Thyroid gland (tissue), 4 donors: ENCODE measurements around the gene BSPRY. TPM values are rescaled to one million over a fixed set of nuclear protein-coding genes. Genes with fewer than 3 reads are reported as not detected.
A peak's percentile ranks its signal among the peaks of the same experiment; 100 is the strongest.

Experiments used
- DNase-seq, 2 donors: peaks; one replicate each; pipeline ENCODE4 v3.0.0-alpha.2; 2019
- H3K27ac ChIP-seq, 3 donors: fragments of 200-600 bp; sonication (generic); 1 replicate in 2 of 3; 2 replicates in 1 of 3; pipeline ENCODE4 v1.5.1; 2016 to 2019; ENCODE audit warnings: mild to moderate bottlenecking in 1 of 3, moderate library complexity in 1 of 3
- H3K27me3 ChIP-seq: fragments of 200-600 bp; sonication (generic); one replicate; pipeline ENCODE4 v1.5.1; 2019
- H3K36me3 ChIP-seq, 2 donors: fragments of 200-600 bp; sonication (generic); one replicate each; pipeline ENCODE4 v1.5.1; 2016 to 2019
- H3K4me1 ChIP-seq, 2 donors: fragments of 200-600 bp; sonication (generic); one replicate each; pipeline ENCODE4 v1.5.1; 2017 to 2019
- H3K4me3 ChIP-seq, 3 donors: fragments of 200-600 bp; sonication (generic); replicated peaks in 1 of 3; 1 replicate in 2 of 3; 2 replicates in 1 of 3; pipeline ENCODE4 v1.5.1; 2016; ENCODE audit warnings: mild to moderate bottlenecking in 1 of 3
- H3K9me3 ChIP-seq: fragments of 200-600 bp; sonication (generic); one replicate; pipeline ENCODE4 v1.5.1; 2017
- POLR2A ChIP-seq, 2 donors: fragments of 450-650 bp; IDR thresholded peaks; one replicate each; pipeline ENCODE4 v1.6.1; 2017; ENCODE audit warnings: antibody characterized with exemption in 2 of 2, mild to moderate bottlenecking in 2 of 2, moderate library complexity in 1 of 2
- WGBS, 2 donors: methylation state at CpG; one replicate each; pipeline ENCODE4 v1.1.5; 2017; 5-methylcytosine and 5-hydroxymethylcytosine counted together
- intact Hi-C: fragments of 100-400 bp; cut with DNase I; formaldehyde crosslinking; loops from one replicate; pipeline ENCODE4 v1.15.1; 2023
- total RNA-seq, 4 donors: library from RNA; depleted of rRNA; stranded (reverse); fragments of >200 nt; gene quantifications; one replicate each; pipeline ENCODE4 v1.2.3, GENCODE V29; 2016
- TF ChIP-seq, protein P1 (sequence below), 6 experiments: fragments of 200-600 bp in 3 of 6; fragments of 450-650 bp in 3 of 6; sonication (generic) in 3 of 6; IDR thresholded peaks; one replicate each; pipeline ENCODE4 v1.5.1; 2016 to 2019; ENCODE audit warnings: antibody characterized with exemption in 6 of 6, mild to moderate bottlenecking in 2 of 6, inconsistent platforms in 1 of 6, moderate library complexity in 1 of 6

The BSPRY gene
- total RNA-seq, 4 donors from 2014 or later, result 53.2 to 79.7 (median 67.1) TPM

DNA sequence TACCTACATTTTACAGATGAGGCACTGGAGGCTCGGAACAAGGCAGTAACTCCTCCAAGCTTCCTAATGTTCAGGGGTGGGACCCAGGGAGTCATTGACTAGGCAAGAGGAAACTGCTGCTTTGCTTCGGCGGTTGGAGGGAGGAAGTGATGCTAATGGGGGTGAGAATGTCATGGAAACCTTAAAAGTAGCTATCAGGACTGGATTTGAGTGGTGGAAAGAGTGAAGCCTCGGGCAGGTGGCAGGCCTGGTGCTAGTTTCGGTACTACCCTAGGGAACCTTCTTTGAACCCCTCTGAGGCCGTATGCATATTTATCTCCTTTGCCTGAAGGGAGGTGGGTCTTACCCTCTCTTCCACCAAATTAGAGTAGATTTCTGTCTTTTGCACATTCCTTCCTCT, 1.6 kb downstream of the BSPRY start:
- DNase-seq, result no peak
- WGBS, 2 donors, result 67 to 71% methylated on average over 6 of the region's 6 CpGs
- Histone ChIP-seq H3K4me1 (peaks cover 0 to 11% of the 10 kb centered on the region in 2 donors), H3K4me3 (no peak overlapping the region), H3K27me3 (no peaks in the 10 kb centered on the region), H3K27ac (peak overlapping the region in 1 of 3 donors; percentile 73), H3K36me3 (no peaks in the 10 kb centered on the region), H3K9me3 (no peaks in the 10 kb centered on the region)
- intact Hi-C loops, result no loop called here
- TF ChIP-seq POLR2A (IDR thresholded peaks at IDR 0.05), result no peak
- TF ChIP-seq, protein P1, sequence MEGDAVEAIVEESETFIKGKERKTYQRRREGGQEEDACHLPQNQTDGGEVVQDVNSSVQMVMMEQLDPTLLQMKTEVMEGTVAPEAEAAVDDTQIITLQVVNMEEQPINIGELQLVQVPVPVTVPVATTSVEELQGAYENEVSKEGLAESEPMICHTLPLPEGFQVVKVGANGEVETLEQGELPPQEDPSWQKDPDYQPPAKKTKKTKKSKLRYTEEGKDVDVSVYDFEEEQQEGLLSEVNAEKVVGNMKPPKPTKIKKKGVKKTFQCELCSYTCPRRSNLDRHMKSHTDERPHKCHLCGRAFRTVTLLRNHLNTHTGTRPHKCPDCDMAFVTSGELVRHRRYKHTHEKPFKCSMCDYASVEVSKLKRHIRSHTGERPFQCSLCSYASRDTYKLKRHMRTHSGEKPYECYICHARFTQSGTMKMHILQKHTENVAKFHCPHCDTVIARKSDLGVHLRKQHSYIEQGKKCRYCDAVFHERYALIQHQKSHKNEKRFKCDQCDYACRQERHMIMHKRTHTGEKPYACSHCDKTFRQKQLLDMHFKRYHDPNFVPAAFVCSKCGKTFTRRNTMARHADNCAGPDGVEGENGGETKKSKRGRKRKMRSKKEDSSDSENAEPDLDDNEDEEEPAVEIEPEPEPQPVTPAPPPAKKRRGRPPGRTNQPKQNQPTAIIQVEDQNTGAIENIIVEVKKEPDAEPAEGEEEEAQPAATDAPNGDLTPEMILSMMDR (IDR thresholded peaks at IDR 0.05), result no peak

DNA sequence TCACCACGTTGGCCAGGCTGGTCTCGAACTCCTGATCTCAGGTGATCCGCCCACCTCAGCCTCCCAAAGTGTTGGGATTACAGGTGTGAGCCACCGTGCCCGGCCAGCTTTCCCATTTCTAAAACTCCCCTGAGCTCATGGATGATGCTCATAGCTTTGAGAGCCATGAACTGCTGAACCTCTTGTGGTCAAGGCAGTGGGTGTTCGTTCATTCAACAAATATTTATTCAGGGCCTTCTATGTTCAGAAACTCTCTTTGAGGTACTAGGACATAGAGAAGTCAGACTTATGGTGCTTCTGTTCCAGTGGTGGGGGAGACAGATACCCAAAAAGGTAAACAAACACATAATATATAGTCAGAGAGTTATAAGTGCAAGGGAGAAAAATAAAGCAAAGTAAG, 2.7 kb downstream of the BSPRY start:
- TF ChIP-seq, protein P1 (IDR thresholded peaks at IDR 0.05), result no peak
- no peak for TF ChIP-seq POLR2A (IDR thresholded peaks at IDR 0.05)
- 79 to 84% methylated on average over 6 of the region's 6 CpGs for WGBS, 2 donors
- peak overlapping the region in 1 of 3 donors; percentile 8 for H3K27ac ChIP-seq
- H3K9me3 ChIP-seq, result no peaks in the 10 kb centered on the region
- H3K4me1 ChIP-seq, result peaks cover 0 to 11% of the 10 kb centered on the region in 2 donors
- DNase-seq, result no peak
- H3K27me3 ChIP-seq, result no peaks in the 10 kb centered on the region
- no peak overlapping the region for H3K4me3 ChIP-seq
- intact Hi-C loops, result no loop called here
- no peaks in the 10 kb centered on the region for H3K36me3 ChIP-seq

DNA sequence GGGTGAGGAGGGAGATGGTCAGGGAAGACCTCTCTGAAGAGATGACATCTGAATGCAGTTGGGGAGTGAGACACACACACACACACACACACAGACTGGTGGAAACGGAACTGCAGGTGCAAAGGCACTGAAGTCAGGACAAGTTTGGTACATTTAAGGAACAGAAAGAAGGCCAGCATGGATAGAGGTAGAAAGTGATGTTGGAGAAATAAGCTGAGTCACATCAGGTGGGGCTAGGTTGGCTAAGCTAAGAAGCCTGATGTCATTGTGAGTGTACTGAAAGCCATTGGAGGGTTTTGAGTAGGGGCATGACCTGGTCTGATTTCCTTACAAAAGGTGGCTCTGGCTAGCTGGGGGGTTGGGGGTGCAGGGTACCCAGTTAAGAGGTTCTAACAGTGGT, 3.1 kb downstream of the BSPRY start:
- peak overlapping the region in 1 of 3 donors; percentile 8 for H3K27ac ChIP-seq
- intact Hi-C loops, result no loop called here
- DNase-seq, result no peak
- no peaks in the 10 kb centered on the region for H3K27me3 ChIP-seq
- H3K9me3 ChIP-seq, result no peaks in the 10 kb centered on the region
- H3K36me3 ChIP-seq, result no peaks in the 10 kb centered on the region
- peaks cover 0 to 11% of the 10 kb centered on the region in 2 donors for H3K4me1 ChIP-seq
- H3K4me3 ChIP-seq, result no peak overlapping the region
- WGBS, 2 donors, result 82 to 95% methylated on average over 1 of the region's 1 CpG
- TF ChIP-seq, protein P1 (IDR thresholded peaks at IDR 0.05), result no peak
- TF ChIP-seq POLR2A (IDR thresholded peaks at IDR 0.05), result no peak

GRCh38 chr9:113355040-113355596, 5.8 kb downstream of the BSPRY start:
- no peak for TF ChIP-seq POLR2A (IDR thresholded peaks at IDR 0.05)
- TF ChIP-seq, protein P1 (IDR thresholded peaks at IDR 0.05), result no peak
- no peak for DNase-seq
- Histone ChIP-seq H3K4me1 (peaks cover 0 to 11% of the 10 kb centered on the region in 2 donors), H3K27me3 (no peaks in the 10 kb centered on the region), H3K4me3 (no peak overlapping the region), H3K36me3 (no peaks in the 10 kb centered on the region), H3K9me3 (no peaks in the 10 kb centered on the region), H3K27ac (no peak overlapping the region)
- intact Hi-C loops, result no loop called here
- WGBS, 2 donors, result 93 to 95% methylated on average over 4 of the region's 4 CpGs

DNA sequence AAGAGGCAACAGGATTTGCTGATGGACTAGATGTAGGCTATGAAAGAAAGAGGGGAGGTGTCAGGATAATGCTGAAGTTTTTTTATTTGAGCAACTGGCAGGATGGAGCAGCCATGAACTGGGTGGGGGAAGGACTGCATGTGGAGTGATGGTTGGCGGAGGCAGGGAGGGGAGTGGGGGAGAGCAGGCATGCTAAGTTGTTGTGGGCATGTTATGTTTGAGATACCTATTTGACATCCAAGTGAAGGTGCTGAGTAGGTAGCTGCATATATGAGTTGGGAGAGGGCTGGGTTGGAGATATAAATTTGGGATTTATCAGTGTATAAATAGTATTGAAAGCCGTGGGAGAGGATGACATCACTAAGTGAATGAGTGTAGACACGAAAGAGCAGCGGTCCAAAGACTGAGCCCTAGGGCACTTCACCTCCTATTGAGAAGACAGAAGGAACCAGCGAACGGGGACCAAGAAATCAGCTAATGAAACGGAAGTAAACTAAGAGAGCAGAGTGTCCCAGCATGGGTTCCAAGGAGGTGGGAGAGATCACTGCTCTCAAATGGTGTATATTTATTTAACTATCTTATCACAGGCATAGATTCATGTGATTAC, 7.4 kb downstream of the BSPRY start:
- no peak overlapping the region for H3K4me3 ChIP-seq
- TF ChIP-seq, protein P1 (IDR thresholded peaks at IDR 0.05), result no peak
- no peak for TF ChIP-seq POLR2A (IDR thresholded peaks at IDR 0.05)

More for the DNA sequence above, 7.4 kb downstream of the BSPRY start:
- peak overlapping the region in 2 of 3 donors; percentile 24 to 43 for H3K27ac ChIP-seq
- H3K36me3 ChIP-seq, result no peaks in the 10 kb centered on the region
- 61 to 62% methylated on average over 7 of the region's 7 CpGs for WGBS, 2 donors
- DNase-seq, result peak; percentile 52 to 58
- H3K27me3 ChIP-seq, result no peaks in the 10 kb centered on the region
- H3K9me3 ChIP-seq, result no peaks in the 10 kb centered on the region
- H3K4me1 ChIP-seq, result peaks cover 5 to 14% of the 10 kb centered on the region in 2 donors
- intact Hi-C loops, result no loop called here
